Measurements from ENCODE around the gene ACTL6B. TPM values are rescaled to one million over a fixed set of nuclear protein-coding genes. Genes with fewer than 3 reads are reported as not detected.

Gene ACTL6B
- total RNA-seq, 4 donors from 2014 or later = not detected

DNA sequence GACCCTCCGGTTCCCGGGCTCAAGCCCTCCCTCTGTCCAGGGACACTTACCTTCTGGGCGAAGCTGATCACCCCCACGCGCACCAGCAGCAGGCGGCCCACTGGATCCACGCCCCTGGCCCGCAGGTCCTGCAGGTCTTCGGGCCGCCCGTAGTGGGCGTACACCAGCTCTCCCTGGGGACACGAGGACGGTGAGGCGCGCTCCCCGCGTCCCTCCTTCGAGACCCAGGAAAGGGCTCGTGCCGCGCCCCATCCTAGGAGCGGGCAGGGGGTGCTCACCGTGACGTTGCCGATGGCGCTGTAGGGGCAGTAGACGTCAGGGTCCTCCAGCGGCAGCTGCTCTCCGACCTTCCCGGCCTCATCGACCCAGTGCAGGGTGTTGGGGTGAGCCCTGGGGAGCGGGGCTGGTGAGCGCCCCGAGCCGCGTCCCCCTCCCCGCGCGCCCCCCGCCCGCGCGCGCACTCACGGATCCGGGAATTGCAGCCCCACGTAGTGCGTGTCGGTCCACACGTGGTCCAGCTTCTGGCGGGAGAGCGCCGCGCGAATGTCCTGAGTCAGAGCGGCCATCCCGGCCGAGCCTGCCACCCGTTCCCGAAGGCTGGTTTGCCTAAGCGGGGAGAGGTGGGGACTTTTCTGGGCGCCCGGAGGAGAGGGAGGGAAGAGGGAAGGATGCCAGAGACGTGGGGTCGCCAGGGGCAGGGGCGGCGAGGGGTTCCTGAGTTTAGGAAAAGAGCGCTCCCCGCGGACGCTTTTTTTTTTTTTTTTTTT, 23.1 kb downstream of the ACTL6B start:
- Histone ChIP-seq H3K4me1 (peaks cover 8% of the 10 kb centered on the region), H3K36me3 (no peaks in the 10 kb centered on the region), H3K9me3 (no peaks in the 10 kb centered on the region), H3K4me3 (peak overlapping the region; percentile 59), H3K27ac (no peak overlapping the region), H3K27me3 (no peaks in the 10 kb centered on the region)
- WGBS = 2% methylated on average over 33 of the region's 72 CpGs
- no peak for TF ChIP-seq EP300 (IDR thresholded peaks at IDR 0.05)
- TF ChIP-seq, protein P1, sequence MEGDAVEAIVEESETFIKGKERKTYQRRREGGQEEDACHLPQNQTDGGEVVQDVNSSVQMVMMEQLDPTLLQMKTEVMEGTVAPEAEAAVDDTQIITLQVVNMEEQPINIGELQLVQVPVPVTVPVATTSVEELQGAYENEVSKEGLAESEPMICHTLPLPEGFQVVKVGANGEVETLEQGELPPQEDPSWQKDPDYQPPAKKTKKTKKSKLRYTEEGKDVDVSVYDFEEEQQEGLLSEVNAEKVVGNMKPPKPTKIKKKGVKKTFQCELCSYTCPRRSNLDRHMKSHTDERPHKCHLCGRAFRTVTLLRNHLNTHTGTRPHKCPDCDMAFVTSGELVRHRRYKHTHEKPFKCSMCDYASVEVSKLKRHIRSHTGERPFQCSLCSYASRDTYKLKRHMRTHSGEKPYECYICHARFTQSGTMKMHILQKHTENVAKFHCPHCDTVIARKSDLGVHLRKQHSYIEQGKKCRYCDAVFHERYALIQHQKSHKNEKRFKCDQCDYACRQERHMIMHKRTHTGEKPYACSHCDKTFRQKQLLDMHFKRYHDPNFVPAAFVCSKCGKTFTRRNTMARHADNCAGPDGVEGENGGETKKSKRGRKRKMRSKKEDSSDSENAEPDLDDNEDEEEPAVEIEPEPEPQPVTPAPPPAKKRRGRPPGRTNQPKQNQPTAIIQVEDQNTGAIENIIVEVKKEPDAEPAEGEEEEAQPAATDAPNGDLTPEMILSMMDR (IDR thresholded peaks at IDR 0.05) = peak in 1 of 2 donors; percentile 47
- DNase-seq (ENCODE audit: low spot score in 2 of 2) = no peak

DNA sequence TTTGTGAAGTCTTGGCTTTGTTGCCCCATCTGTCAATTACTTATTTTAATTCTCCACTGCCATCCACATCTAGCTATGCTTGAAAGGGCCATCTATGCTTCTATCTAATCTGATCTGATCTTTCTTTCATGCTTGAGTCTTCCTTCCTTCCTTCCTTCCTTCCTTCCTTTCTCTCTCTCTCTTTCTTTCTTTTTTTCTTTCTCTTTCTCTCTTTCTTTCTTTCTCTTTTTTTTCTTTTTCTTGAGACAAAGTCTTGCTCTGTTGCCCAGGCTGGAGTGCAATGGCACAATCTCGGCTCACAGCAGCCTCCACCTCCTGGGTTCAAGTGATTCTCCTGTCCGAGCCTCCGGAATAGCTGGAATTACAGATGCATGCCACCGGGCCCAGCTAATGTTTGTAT, 26.2 kb downstream of the ACTL6B start:
- 92% methylated on average over 4 of the region's 4 CpGs for WGBS
- no peaks in the 10 kb centered on the region for H3K36me3 ChIP-seq
- H3K4me3 ChIP-seq = no peak overlapping the region
- TF ChIP-seq, protein P1 (IDR thresholded peaks at IDR 0.05) = no peak
- TF ChIP-seq EP300 (IDR thresholded peaks at IDR 0.05) (no peak), POLR2A (IDR thresholded peaks at IDR 0.05) (no peak), POLR2AphosphoS5 (IDR thresholded peaks at IDR 0.05) (no peak)
- no peaks in the 10 kb centered on the region for H3K9me3 ChIP-seq
- no peak overlapping the region for H3K27ac ChIP-seq
- DNase-seq (ENCODE audit: low spot score in 2 of 2) = no peak
- peaks cover 20% of the 10 kb centered on the region for H3K4me1 ChIP-seq
- H3K27me3 ChIP-seq = no peaks in the 10 kb centered on the region

DNA sequence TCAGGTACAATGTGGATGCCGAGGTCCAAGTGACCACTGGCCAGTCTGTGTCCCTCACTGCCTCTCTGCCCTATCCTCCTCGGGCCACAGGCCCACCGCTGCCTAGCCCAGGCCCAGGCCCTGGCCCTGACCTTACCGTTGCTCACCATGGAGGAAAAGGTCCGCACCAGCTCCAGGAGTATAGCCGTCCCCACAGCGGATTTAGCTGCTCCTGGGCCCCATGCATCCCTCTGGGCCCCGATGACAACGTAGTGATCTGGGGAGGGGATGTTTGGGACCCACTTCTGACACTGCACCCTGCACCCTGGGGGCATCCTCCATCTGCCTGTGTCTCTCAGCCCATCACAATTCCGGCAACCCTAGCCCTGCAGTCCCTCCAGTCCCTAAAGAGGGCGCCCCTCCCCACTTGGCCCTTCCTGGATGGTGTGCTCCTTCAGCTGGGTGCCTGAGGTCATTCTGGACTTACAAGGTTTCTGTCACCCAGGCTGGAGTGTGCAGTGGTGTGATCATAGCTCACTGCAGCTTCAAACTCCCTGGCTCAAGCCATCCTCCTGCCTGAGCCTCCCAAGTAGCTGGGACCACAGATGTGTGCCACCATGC, 27.0 kb downstream of the ACTL6B start:
- Histone ChIP-seq H3K36me3 (no peaks in the 10 kb centered on the region), H3K27ac (no peak overlapping the region), H3K4me1 (peaks cover 20% of the 10 kb centered on the region), H3K9me3 (no peaks in the 10 kb centered on the region), H3K27me3 (no peaks in the 10 kb centered on the region), H3K4me3 (no peak overlapping the region)
- TF ChIP-seq, protein P1 (IDR thresholded peaks at IDR 0.05) = peak in 1 of 2 donors; percentile 23
- no peak for TF ChIP-seq POLR2A (IDR thresholded peaks at IDR 0.05)
- no peak for DNase-seq (ENCODE audit: low spot score in 2 of 2)
- WGBS = 93% methylated on average over 11 of the region's 11 CpGs

DNA sequence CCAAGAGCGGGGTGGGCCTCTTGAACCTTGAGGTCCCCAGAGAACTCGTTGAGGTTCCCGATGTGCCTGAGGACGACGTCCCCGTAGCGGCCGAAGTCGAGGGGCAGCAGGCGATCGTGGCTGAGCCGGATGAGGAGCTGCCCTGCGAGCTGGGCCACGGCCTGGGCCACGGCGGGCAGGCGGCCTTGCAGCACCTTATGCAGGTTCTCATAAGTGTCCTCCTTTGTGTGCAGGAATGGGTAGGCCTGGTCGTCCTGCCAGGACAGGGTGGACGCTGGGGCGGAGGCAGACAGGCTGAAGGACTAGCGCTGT, 29.1 kb downstream of the ACTL6B start:
- Histone ChIP-seq H3K4me3 (no peak overlapping the region), H3K27ac (no peak overlapping the region)
- 90% methylated on average over 19 of the region's 21 CpGs for WGBS

More for the DNA sequence above, 29.1 kb downstream of the ACTL6B start:
- TF ChIP-seq, protein P1 (IDR thresholded peaks at IDR 0.05) = no peak
- TF ChIP-seq POLR2AphosphoS5 (IDR thresholded peaks at IDR 0.05) = no peak
- TF ChIP-seq POLR2A (IDR thresholded peaks at IDR 0.05) = no peak
- no peak for DNase-seq (ENCODE audit: low spot score in 2 of 2)
- Histone ChIP-seq H3K4me1 (peaks cover 12% of the 10 kb centered on the region), H3K27me3 (no peaks in the 10 kb centered on the region), H3K9me3 (no peaks in the 10 kb centered on the region), H3K36me3 (no peaks in the 10 kb centered on the region)
